ENCODE results near the gene ZNF644.
A peak's percentile ranks its signal among the peaks of the same experiment; 100 is the strongest.

Gene ZNF644

DNA sequence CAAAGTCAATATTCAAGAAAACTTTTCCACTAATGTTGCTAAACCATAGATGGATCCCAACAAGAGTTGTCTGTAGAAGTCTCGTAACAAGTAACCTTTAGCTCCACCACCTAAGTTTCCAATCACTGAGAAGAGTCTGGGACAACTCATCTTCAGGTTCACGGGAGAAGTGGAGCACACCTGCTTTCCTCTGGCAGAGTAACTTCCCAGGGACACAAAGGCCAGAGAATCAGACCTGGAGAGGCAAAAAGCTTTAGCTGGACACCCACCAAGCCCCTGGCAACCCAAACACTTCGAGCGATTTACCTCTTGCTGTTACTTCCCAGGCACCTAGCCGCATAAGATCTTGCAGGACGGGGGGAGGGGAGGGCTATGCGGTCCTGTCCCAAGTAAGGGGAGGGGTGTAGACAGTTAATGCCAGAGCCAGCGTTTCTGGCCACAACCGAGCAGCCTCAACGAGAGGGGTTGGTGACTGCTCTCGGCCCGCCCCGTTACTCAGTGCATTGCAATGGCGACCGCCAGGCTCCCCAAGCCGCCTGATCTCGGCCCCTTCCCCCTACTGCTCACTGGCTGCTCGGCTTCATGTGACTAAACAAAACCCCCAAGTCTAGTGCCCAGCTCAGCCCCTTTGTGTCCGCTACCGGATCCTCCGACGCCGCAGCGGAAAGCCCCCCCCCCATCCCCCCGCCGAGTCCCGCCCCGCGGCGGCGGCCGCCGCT is 709 bp downstream of the ZNF644 start:
- no peak for FAIRE-seq

DNA sequence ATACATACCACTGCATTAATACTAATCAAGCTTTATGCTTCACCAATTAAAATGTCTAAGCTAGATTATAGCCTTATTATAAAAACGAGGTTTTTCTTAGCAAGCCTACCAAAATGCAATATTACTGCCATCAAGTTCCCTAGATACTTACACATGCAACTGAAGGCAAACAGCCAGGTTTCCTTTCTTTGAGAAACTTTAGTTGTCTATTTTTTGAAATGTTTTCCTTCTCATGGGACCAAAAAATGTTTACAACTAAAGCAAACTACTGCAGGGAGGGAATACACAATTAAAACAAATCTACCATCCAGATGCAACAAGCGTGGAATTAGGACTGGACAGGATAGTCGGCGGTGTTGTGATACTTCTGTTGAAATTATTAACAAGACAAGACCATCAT is 1.3 kb downstream of the ZNF644 start:
- FAIRE-seq: no peak

DNA sequence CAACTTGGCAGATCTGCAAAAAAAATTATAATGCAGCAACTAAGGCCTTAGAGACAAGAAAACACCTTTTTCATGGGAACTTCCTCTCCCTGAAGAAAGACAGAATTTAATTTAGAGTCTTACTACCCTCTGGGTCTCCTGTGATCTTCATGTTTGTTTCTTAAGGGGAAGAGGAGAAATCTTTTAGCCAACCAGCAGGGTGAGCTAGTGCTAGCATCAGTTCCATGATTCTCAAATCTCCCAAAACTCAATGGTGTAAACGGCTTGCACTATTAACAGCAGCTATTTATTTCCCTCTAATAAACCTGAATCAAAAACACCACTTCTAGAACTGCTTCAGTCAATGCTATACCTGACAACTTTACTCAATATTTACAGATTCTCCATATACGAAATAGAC is 3.8 kb downstream of the ZNF644 start:
- FAIRE-seq: no peak

DNA sequence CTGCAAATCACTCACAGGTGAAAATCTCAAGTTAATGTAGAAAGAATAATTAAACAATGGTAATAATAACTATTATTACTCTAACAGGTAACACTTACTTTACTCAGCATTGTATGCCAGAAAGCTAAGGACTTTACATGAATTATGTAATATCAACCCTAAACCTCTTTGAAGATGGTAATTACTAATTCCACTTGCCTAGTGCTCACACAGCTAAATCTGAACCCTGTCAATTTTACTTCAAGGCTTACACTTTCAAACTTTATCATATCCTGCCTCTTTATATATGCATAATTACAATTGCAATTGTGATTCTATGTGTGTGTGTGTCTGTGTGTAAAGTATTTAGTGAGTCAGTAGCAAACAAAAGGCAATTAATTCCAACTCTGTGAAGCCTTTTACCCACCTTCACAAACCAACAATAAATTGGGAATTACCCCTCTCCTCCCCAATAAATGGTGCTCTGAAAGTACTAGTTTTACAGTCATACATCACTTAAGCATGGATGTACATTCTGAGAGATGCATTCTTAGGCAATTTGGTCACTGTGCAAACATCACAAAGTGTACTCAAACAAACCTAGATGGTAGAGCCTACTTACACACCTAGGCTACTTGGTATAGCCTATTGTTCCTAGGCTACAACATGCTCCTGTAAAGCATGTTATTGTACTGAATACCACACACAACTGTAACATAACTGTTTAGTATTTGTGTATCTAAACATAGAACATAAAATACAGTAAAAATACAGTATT is 5.9 kb downstream of the ZNF644 start:
- FAIRE-seq: no peak

DNA sequence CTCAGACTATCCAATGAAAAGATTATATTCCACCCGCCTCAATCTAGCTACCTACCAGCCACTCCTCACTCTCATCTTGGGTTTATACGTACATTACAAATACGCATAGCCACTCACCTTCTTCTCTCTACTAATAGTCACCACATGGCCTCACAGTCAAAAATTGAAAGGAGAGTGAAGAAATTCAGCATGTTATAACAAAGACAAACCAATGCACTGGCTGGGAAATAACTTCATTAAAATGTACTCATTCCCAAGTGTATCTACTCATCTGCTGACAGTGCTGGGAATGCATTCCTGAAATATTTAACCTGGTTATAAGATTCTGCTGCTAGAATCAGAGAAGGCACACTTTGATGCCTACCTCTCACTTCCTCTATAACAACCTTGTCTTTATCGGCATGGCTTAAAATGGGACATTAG is 6.5 kb downstream of the ZNF644 start:
- FAIRE-seq: no peak

DNA sequence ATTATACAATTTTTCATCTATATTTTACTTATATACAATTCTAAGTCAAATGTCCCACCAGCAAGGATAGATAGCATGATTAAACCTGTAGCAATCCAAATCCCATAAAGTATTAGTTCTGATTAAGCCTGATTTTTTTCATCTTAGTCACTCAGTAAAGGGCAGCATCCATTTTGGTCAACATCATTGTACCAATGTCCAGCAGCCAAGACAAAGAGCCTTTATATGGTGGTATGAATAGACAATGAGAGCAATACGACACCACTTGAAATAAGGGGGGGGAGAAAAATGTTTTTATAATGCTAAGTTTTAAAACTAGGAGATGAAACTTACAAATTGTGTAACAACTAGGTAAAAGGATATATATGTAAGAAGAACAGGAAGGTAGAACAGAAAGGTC is 7.4 kb downstream of the ZNF644 start:
- no peak for FAIRE-seq

DNA sequence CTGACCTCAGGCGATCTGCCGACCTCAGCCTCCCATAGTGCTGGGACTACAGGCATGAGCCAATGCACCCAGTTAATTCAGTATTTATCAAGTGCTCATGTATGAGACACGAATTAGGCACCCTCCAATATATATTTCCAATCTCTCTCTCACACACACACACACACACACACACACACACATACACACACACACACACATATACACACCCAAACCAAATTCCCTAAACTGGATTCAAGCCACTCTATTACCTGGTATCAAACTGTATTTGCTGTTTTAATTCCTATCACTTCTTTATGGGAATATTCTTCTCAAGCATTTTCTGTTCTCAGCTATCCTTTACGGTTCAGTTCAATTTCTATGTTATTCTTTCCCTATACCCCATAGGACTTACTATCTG is 8.5 kb downstream of the ZNF644 start:
- no peak for FAIRE-seq

DNA sequence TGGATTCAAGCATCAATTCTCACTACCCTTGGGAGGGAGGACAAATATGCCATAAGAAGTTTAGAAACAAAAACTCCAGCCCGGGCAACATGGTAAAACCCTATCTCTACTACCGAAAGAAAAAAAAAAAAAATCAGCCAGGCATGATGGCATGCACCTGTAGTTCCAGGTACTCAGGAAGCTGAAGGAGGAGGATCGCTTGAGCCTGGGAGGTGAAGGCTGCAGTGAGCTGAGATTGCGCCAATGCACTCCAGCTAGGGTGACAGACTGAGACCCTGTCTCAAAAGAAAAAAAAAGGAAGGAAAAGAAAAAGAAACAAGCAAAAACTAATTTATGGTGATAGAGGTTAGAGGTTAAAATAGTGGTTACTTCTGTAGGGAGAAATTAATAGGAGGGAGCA is 9.6 kb downstream of the ZNF644 start:
- FAIRE-seq: no peak

DNA sequence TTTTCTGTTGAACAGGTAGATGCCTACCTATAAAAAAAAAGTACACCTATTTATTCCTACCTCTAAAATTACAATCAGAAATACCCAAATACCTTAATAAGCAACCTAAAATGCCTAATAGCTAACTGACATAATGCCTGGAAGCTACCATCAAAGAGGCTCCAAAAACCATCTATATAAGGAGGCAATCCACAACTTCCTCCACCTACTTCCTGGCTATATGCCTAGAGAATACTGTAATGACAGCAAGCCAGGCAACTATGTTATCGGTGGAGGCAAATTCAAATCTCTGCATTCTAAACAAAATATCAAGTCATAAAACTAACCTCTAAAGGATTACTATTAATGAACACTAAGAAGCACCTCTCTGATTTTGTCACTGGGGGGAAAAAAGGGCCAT is 10.1 kb downstream of the ZNF644 start:
- no peak for FAIRE-seq

DNA sequence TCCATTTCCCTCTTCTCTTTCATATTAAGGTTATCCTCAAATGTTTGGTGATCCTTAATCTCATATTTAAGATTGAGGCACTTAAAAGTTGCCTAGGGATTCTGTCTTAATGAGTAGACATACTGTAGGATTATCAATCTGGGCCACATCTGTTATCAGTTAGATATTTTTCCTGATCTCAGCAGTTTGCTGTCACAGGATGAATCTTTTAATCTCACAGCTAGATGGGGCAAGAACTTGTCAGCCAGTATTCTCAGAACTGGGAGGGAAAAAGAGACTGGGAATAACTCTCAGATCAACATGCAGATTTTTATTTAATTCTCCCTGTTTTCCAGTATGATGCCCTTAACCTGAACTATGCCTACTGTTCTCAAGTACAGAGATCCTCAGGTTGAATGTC is 14.0 kb downstream of the ZNF644 start:
- no peak for FAIRE-seq

DNA sequence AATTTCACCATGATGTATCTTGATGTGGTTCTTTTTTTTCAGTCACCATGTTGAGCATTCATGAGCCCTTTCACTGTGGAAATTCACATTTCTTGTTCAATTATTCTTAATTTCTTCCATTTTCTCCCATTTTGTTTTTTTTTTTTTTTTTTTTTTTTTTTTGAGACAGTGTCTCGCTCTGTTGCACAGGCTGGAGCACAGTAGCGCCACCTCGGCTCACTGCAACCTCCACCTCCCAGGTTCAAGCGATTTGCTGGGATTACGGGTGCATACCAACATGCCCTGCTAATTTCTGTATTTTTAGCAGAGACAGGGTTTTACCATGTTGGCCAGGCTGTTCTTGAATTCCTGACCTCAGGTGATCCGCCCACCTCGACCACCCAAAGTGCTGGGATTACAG is 14.7 kb downstream of the ZNF644 start:
- FAIRE-seq: no peak

DNA sequence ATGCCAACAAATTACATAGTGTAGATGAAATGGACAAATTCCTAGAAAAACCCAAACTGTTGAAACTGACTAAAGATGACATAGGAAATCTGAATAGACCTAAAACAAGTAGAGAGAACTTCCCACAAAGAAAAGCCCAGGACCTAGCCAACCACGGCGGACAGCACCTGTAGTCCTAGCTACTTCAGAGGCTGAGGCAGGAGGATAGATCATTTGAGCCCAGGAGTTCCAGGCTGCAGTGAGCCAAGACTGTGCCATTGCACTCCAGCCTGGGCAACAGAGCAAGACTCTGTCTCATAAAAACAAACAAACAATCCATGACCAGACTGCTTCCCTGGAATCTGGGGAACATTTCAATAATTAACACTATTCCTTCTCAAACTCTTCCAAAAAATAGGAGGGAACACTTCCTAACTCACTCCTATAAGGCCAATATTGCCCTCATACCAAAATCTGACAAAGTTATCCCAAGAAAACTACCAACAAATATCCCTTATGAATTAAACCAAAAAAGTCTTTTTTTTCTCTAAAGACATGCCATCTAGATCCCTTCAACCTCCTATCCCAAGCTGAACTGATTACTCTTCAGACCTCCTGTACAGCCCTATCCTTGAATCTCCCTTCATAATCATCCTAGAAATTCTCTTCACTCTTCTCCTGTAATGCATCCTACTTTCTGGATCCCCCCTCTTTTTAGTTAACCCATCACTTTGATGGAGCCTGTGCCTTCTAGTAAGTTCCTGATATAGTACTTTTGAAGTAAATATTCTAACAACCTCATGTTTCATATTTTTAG is 15.5 kb downstream of the ZNF644 start:
- FAIRE-seq: no peak

DNA sequence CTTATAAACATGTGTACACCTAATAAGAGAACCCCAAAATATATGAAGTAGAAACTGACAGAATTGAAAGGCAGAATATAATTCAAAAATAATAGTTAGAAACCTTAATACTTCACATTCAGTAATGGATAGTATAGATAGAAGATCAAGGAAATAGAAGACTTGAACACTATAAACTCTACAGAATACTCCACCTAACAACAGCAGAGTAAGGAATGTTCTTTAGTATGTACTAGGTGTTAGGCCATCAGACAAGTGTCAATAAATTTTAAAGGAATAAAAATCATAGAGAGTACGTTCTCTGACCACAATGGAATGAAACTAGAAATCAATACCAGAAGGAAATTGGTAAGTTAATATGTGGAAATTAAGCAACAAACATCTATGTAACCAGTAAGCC is 16.6 kb downstream of the ZNF644 start:
- FAIRE-seq: peak; percentile 51

DNA sequence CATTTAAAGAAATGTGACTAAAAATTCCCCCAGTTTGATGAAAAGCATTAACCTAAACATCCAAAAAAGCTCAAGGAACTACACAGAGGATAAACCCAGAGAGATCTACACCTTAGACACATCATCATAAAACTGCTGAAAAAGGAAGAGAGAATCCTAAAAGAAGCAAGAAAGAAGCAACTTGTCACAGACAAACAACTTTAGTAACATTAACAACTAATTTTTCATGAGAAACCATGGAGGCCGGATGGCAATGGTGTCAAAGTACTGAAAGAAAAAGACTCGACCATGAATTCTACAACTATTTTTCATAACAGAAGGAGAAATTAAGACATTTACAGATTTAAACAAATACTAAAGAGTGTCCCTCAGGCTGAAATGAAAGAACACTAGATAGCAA is 17.7 kb downstream of the ZNF644 start:
- no peak for FAIRE-seq

DNA sequence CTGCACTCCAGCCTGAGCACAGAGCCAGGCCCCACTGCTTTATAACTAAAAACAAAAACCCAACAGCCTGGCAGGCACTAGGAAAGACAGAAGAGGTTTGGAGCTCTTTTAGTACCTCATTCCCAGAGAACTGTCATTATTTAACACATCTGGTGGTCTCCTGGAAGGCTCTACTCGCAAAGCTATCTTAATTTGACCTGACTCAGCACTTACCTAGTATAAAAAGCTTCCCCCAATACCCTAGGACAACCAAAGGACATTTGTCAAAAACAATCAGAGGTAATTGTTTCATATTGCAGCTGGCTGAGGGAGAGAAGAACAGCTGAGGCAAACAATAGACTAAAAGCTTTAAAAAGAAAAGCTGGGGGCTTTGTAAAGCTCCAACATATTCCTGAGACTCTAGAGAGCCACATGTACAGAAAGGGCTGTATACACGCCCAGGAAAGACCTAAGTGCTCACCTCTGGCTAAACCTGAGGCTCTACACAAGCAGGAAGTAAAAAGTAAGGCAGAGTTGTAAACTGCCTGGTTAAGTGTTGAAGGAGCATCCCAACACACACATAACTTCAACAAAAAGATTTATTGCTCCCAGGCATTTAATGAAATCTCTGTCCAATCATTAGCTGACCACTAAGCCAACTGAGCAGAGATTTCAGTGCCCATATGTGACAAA is 25.0 kb downstream of the ZNF644 start:
- no peak for FAIRE-seq

DNA sequence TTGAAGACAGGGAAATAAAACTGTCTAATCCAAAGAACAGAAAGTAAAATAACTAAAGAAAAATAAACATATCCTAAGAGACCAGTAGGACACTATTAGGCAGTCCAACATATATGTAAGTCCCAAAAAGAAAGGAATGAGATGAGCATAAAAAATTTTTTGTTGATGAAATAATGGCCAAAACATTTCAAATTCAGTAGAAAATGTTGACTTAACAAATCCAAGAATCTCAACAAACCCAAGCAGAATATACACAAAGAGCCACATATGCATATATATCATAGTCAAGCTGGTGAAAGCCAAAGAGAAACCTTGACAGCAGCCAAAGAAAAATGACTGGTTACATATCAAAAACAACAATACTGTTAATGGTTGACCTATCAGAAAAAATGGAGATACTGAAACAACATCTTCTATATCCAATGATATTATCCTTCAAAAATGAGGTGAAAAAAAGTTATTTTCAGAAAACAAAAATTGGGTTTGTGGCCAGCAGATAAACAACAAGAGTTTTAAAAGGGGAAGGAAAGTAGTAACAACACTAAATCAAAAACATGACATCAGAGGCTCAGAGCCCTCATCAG is 26.4 kb downstream of the ZNF644 start:
- FAIRE-seq: no peak

DNA sequence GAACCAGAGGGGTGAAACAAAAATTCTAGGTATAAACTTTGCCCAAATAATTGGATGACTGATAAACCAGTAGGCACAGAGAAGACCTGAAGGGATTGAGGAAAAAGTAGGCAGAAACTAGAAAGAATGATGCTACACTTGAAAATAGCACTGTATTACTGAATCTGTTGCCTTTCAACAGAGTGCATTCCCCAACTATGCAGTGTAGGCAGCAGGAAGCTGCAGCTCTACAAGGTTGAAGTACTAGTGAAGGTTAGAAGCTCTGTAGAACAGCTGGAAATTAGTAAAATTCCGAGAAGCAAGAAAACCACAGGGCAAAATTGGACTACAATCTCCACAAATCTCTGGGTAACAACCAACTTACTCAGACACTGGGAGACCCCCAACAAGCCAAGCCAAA is 27.4 kb downstream of the ZNF644 start:
- no peak for FAIRE-seq

DNA sequence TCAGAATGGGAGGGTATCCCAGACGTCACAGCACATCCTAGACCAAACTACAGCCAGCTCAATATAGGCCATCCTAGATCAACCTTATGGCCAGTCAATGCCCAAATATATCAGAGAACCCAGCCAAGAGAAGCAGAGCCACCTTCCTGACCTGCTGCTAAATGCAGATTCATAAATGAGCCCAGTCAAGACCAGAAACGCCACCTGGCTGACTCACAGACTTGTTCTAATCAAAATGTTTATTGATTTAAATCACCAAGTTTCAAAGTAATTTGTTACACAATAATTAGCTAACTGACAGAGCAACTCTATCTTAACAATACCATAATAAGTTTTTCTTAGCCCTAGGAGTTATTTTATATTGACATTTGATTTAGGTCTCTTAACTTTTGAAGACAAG is 28.6 kb downstream of the ZNF644 start:
- no peak for FAIRE-seq

DNA sequence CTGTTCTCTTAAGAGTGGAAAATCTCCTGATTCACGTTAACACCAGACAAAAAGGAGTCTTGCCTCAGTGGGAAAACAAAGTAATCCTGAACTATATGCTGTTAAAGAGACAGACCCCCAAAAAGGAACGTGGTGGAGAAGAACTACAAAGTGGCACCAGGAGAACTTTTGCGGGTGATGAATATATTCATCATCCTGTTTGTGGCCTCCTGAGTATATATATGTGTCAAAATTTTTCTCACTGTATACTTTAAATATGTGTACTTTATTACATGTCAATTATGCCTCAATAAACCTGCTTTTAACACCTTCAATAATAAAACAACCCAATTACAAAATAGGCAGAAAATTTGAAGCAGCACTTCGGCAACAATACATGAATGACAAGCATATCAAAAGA is 31.1 kb downstream of the ZNF644 start:
- FAIRE-seq: no peak

DNA sequence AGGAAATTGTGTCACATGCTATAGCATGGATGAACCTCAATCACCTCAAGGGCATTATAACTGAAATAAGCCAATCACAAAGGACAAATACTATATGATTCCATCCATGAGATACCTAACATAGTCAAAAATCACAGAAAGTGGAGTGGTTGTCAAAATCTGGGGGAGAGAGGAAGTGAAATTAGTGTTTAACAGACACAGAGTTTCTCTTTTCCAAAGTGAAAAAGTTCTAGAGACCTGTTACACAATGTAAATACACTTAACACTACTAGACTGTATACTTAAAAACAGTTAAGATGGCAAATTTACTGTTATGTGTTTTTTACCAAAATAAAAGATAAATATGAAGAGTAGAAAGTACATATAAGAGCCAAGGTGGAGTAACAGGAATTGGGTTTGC is 31.8 kb downstream of the ZNF644 start:
- FAIRE-seq: no peak

DNA sequence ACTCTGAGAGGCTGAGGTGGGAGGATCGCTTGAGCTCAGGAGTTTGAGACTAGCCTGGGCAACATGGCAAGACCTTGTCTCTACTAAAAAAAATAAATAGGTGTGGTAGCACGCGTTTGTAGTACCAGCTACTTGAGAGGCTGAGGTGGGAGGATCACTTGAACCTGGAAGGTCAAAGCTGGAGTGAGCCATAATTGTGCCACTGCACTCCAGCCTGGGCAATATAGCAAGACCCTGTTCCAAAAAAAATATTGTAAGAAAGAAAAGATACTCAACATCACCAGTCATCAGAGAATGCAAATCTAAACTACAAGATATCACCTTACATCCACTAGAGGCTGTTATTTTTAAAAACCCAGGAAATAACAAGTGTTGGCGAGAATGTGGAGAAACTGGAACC is 32.5 kb downstream of the ZNF644 start:
- FAIRE-seq: no peak

DNA sequence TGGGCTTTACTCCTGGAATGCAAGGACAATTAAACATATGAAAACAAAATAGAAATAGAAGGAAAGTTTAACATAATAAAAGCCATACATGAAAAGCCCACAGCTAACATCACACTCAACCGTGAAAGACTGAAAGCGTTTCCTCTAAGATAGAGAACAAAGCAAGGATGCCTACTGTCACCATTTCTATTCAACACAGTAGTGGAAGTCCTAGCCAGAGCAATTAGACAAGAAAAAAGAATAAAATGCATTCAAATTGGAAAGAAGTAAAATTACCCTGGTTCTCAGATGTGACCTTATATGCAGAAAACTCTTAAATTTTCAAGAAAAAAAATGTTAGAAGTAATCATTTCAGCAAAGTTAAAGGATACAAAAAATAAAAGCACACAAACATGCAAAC is 34.0 kb downstream of the ZNF644 start:
- FAIRE-seq: no peak

DNA sequence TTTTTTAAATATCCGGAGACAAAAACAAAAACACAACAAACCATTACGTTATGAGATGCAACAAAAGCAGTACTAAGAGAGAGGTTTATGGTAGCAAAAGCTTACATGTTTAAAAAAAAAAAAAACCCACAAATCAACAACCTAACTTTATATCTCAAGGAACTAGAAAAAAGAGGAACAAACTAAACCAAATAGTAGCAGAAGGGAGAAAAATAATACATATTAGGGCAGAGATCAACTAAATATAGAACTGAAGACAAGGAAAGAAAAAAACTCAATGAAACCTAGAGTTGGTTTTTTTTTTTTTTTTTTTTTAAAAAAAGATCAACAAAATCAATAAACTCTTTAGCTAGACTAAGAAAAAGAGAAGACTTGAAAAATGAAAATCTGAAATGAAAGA is 34.9 kb downstream of the ZNF644 start:
- FAIRE-seq: peak; percentile 74
